Measurements from ENCODE around the gene NUDT17.

DNA sequence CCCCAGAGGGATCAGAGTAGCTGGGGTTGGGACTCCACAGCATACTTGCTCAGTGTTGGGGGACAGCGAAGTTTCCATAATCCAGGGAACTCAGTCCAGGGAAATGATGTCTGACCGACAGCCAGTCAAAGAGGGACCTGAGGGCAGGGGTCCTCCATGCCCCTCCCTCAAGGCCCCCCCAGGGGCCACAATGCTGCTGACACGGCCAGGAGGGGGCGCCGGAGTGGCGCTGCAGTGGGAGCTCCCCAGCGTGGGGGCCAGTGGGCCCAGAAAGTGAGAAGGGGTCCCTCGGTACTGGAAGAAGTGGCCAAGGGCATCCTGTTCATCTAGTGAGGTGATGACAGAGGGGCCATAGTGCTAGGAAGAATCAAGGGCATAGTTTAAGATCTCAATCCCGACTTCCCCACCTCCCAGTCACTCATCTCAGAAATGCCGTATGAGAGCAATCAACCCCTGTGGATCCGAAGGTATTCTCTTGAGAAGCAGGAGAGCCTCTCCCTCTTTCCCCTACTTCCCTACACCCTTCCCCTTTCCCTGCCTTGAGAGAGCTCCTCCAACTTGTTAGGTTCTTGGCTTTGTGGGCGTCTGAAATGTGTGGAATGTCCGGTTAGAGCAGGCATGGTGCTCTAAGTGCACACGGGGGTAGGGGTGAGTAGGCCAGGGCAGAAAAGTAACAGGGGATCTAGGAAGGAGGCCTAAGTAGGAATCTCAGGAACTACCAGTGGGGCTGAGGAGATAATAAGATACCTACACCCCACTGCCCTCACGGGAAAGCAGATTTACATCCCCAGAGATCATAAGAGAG lies 4.1 kb downstream of the NUDT17 start:
- TF ChIP-seq, protein P1, sequence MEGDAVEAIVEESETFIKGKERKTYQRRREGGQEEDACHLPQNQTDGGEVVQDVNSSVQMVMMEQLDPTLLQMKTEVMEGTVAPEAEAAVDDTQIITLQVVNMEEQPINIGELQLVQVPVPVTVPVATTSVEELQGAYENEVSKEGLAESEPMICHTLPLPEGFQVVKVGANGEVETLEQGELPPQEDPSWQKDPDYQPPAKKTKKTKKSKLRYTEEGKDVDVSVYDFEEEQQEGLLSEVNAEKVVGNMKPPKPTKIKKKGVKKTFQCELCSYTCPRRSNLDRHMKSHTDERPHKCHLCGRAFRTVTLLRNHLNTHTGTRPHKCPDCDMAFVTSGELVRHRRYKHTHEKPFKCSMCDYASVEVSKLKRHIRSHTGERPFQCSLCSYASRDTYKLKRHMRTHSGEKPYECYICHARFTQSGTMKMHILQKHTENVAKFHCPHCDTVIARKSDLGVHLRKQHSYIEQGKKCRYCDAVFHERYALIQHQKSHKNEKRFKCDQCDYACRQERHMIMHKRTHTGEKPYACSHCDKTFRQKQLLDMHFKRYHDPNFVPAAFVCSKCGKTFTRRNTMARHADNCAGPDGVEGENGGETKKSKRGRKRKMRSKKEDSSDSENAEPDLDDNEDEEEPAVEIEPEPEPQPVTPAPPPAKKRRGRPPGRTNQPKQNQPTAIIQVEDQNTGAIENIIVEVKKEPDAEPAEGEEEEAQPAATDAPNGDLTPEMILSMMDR (IDR thresholded peaks at IDR 0.05) = peak in 1 of 3 experiments; percentile 28
- TF ChIP-seq POLR2A (IDR thresholded peaks at IDR 0.05) = no peak

Data from testis (tissue), 2 donors.